HG03558 (cell line): Measurements from ENCODE around the gene CPPED1.
"Not testable (repeated sequence)": the region's sequence is repeated elsewhere in the genome, so short reads cannot be mapped to it uniquely, and the experiment has no call there.

Experiments used
- ATAC-seq: cut with Tn5 transposase; IDR thresholded peaks from one replicate; pipeline ENCODE4 v1.9.1; 2021; ENCODE audit warnings: moderate number of reproducible peaks; ENCODE audit not compliant: unreplicated experiment; ENCODE audit errors: extremely low read depth

Gene CPPED1

GRCh38 chr16:12771341-12771798 lies 32.3 kb downstream of the CPPED1 start:
- no peak for ATAC-seq

GRCh38 chr16:12769525-12769924 lies 34.2 kb downstream of the CPPED1 start:
- ATAC-seq, result no peak

- no peak for ATAC-seq
Measured at GRCh38 chr16:12767897-12768296, 35.8 kb downstream of the CPPED1 start.

GRCh38 chr16:12766853-12767252 lies 36.8 kb downstream of the CPPED1 start:
- ATAC-seq, result no peak

- ATAC-seq, result not testable (repeated sequence)
Measured at GRCh38 chr16:12766208-12766607, 37.5 kb downstream of the CPPED1 start.

- ATAC-seq, result no peak
Measured at GRCh38 chr16:12764813-12765488, 38.7 kb downstream of the CPPED1 start.

GRCh38 chr16:12763517-12763916 lies 40.2 kb downstream of the CPPED1 start:
- no peak for ATAC-seq

GRCh38 chr16:12760819-12761611 lies 42.7 kb downstream of the CPPED1 start:
- no peak for ATAC-seq

- no peak for ATAC-seq
Measured at GRCh38 chr16:12758670-12759558, 44.8 kb downstream of the CPPED1 start.

- no peak for ATAC-seq
Measured at GRCh38 chr16:12758031-12758669, 45.5 kb downstream of the CPPED1 start.

GRCh38 chr16:12757546-12757945 lies 46.1 kb downstream of the CPPED1 start:
- ATAC-seq, result no peak

- ATAC-seq, result no peak
Measured at GRCh38 chr16:12754824-12755543, 48.7 kb downstream of the CPPED1 start.

- ATAC-seq, result no peak
Measured at GRCh38 chr16:12753203-12754023, 50.3 kb downstream of the CPPED1 start.

- ATAC-seq, result no peak
Measured at GRCh38 chr16:12752159-12752558, 51.5 kb downstream of the CPPED1 start.

GRCh38 chr16:12750554-12750918 lies 53.2 kb downstream of the CPPED1 start:
- ATAC-seq, result no peak

- no peak for ATAC-seq
Measured at GRCh38 chr16:12749076-12749475, 54.6 kb downstream of the CPPED1 start.

- ATAC-seq, result no peak
Measured at GRCh38 chr16:12747827-12748226, 55.9 kb downstream of the CPPED1 start.

- no peak for ATAC-seq
Measured at GRCh38 chr16:12747261-12747660, 56.4 kb downstream of the CPPED1 start.

- no peak for ATAC-seq
Measured at GRCh38 chr16:12744860-12745259, 58.8 kb downstream of the CPPED1 start.
